ENCODE measurements around the gene ACYP2.
"Not testable (repeated sequence)": the region's sequence is repeated elsewhere in the genome, so short reads cannot be mapped to it uniquely, and the experiment has no call there.

Gene ACYP2

DNA sequence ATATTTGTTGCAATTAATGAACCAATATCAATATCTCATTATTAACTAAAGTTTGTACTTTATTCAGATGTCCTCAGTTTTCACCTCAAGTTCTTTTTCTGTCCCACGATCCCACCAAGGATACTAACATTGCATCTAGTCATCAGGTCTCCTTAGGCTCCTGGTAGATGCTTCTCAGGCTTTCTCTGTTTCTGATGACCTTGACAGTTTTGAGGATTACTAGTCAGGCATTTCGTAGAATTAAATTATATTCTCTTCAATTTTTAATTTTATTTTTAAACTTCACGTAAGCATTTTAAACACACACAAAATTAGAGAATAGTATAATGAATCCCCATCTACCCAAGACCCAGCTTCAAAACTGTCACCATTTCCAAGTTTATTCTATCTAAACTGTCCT is 5.6 kb upstream of the ACYP2 start:
- TF ChIP-seq ZNF70 (CRISPR knock-in tag; IDR thresholded peaks at IDR 0.05) (no peak), POU6F1 (CRISPR knock-in tag; IDR thresholded peaks at IDR 0.05; ENCODE audit: borderline replicate concordance, low read depth) (no peak), ARNTL (CRISPR knock-in tag; IDR thresholded peaks at IDR 0.05; ENCODE audit: borderline replicate concordance, low read depth) (no peak), GLIS3 (CRISPR knock-in tag; IDR thresholded peaks at IDR 0.05) (no peak), TOX (CRISPR knock-in tag; IDR thresholded peaks at IDR 0.05; ENCODE audit: borderline replicate concordance) (no peak), ZFP3 (CRISPR knock-in tag; IDR thresholded peaks at IDR 0.05) (no peak), ZNF565 (CRISPR knock-in tag; conservative IDR thresholded peaks at IDR 0.05; ENCODE audit: low read depth) (no peak), TCF4 (CRISPR knock-in tag; IDR thresholded peaks at IDR 0.05; ENCODE audit: borderline replicate concordance) (no peak)
- TF ChIP-seq, protein P1, sequence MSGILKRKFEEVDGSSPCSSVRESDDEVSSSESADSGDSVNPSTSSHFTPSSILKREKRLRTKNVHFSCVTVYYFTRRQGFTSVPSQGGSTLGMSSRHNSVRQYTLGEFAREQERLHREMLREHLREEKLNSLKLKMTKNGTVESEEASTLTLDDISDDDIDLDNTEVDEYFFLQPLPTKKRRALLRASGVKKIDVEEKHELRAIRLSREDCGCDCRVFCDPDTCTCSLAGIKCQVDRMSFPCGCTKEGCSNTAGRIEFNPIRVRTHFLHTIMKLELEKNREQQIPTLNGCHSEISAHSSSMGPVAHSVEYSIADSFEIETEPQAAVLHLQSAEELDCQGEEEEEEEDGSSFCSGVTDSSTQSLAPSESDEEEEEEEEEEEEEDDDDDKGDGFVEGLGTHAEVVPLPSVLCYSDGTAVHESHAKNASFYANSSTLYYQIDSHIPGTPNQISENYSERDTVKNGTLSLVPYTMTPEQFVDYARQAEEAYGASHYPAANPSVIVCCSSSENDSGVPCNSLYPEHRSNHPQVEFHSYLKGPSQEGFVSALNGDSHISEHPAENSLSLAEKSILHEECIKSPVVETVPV (CRISPR knock-in tag; IDR thresholded peaks at IDR 0.05), result no peak
- ATAC-seq, result no peak

DNA sequence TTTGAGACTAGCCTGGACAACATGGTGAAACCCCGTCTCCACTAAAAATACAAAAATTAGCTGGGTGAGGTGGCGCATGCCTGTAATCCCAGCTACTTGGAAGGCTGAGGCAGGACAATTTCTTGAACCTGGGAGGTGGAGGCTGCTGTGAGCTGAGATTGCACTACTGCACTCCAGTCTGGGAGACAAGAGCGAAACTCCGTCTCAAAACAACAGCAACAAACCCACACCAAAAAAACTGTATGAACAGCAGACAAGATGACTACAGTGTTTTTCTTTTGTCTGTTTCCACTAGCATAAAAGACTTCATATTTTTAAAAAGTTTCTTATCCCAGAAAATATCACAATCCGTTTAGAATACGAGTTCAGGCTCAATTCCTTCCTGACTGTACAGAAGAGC is 936 bp upstream of the ACYP2 start:
- not testable (repeated sequence) for ATAC-seq

DNA sequence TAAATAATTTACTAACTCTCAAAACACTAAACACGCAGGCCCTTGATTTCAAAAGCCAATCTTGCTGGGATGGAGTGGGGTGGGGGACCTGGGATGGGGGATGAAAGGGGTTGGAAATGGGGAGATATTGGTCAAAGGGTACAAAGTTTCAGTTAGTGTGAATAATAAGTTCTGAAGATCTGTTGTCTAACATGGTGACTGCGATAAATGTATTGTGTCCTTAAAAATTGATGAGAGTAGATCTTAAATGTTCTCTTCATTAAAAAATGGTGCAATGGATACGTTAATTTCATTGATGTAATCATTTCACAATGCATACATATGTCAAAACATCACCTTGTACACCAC is 505 bp upstream of the ACYP2 start:
- no peak for TF ChIP-seq ARNTL (CRISPR knock-in tag; IDR thresholded peaks at IDR 0.05; ENCODE audit: borderline replicate concordance, low read depth)
- no peak for TF ChIP-seq GLIS3 (CRISPR knock-in tag; IDR thresholded peaks at IDR 0.05)
- TF ChIP-seq ZNF8 (CRISPR knock-in tag; IDR thresholded peaks at IDR 0.05), result no peak
- no peak for TF ChIP-seq OSR1 (CRISPR knock-in tag; IDR thresholded peaks at IDR 0.05)
- TF ChIP-seq CSDC2 (CRISPR knock-in tag; IDR thresholded peaks at IDR 0.05), result no peak
- TF ChIP-seq ZFP3 (CRISPR knock-in tag; IDR thresholded peaks at IDR 0.05), result no peak
- no peak for TF ChIP-seq BACH2 (CRISPR knock-in tag; IDR thresholded peaks at IDR 0.05; ENCODE audit: borderline replicate concordance)
- no peak for TF ChIP-seq SNAI2 (CRISPR knock-in tag; IDR thresholded peaks at IDR 0.05)
- TF ChIP-seq, protein P2, sequence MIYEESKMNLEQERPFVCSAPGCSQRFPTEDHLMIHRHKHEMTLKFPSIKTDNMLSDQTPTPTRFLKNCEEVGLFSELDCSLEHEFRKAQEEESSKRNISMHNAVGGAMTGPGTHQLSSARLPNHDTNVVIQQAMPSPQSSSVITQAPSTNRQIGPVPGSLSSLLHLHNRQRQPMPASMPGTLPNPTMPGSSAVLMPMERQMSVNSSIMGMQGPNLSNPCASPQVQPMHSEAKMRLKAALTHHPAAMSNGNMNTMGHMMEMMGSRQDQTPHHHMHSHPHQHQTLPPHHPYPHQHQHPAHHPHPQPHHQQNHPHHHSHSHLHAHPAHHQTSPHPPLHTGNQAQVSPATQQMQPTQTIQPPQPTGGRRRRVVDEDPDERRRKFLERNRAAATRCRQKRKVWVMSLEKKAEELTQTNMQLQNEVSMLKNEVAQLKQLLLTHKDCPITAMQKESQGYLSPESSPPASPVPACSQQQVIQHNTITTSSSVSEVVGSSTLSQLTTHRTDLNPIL (CRISPR knock-in tag; IDR thresholded peaks at IDR 0.05; ENCODE audit: low read depth), result no peak
- no peak for TF ChIP-seq ZFP30 (CRISPR knock-in tag; IDR thresholded peaks at IDR 0.05)
- TF ChIP-seq ZNF565 (CRISPR knock-in tag; conservative IDR thresholded peaks at IDR 0.05; ENCODE audit: low read depth), result no peak
- no peak for TF ChIP-seq ZC3H10 (CRISPR knock-in tag; IDR thresholded peaks at IDR 0.05)
- TF ChIP-seq ISL1 (CRISPR knock-in tag; IDR thresholded peaks at IDR 0.05), result no peak
- TF ChIP-seq TOX (CRISPR knock-in tag; IDR thresholded peaks at IDR 0.05; ENCODE audit: borderline replicate concordance), result no peak
- TF ChIP-seq ZNF70 (CRISPR knock-in tag; IDR thresholded peaks at IDR 0.05), result no peak
- no peak for TF ChIP-seq PPARA (CRISPR knock-in tag; IDR thresholded peaks at IDR 0.05; ENCODE audit: borderline replicate concordance)
- ATAC-seq, result no peak; the same call in 2 of the 3 replicates

DNA sequence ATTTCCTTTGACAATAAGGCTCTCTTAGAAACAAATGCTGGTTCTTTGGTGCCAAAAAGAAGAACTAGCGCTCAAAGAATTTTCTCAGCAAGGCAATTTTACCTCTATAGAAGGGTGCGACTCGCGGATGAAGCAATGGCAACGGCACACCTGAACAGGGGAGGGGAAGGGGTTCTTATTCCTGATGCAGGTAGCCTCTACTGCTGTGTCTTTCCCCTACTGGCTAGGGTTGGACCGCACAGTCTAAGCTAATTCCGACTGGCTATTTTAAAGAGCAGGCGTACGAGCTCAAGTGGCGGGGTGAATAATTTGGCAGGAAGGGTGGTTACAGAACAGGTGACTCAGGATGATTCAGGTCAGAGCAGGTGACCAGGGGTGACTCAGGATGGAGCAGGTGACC is 1.2 kb downstream of the ACYP2 start:
- not testable (repeated sequence) for ATAC-seq

DNA sequence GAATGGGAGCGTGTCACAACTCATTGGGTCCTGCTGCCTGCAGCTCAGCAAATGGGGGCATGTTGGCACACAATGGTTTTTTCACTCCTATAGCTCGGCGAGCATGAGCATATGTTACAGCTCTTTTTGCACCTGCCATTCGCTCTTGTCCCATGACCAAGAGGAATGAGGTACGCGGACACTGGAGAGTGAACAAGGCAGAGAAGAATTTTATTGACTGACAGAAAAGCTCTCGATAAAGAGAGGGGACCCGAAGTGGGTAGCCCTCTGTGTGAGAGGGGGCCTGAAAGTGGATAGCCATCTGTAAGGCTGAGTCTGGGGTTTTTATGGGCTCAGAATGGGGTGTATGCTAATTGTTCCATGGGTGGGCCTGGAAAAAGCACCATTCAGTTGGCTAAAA is 5.5 kb downstream of the ACYP2 start:
- TF ChIP-seq ESRRG (CRISPR knock-in tag; IDR thresholded peaks at IDR 0.05), result no peak
- no peak for ATAC-seq

GRCh38 chr2:54122171-54122935 is 6.9 kb downstream of the ACYP2 start:
- no peak for ATAC-seq
- TF ChIP-seq, protein P3, sequence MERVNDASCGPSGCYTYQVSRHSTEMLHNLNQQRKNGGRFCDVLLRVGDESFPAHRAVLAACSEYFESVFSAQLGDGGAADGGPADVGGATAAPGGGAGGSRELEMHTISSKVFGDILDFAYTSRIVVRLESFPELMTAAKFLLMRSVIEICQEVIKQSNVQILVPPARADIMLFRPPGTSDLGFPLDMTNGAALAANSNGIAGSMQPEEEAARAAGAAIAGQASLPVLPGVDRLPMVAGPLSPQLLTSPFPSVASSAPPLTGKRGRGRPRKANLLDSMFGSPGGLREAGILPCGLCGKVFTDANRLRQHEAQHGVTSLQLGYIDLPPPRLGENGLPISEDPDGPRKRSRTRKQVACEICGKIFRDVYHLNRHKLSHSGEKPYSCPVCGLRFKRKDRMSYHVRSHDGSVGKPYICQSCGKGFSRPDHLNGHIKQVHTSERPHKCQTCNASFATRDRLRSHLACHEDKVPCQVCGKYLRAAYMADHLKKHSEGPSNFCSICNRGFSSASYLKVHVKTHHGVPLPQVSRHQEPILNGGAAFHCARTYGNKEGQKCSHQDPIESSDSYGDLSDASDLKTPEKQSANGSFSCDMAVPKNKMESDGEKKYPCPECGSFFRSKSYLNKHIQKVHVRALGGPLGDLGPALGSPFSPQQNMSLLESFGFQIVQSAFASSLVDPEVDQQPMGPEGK (CRISPR knock-in tag; IDR thresholded peaks at IDR 0.05; ENCODE audit: borderline replicate concordance), result no peak
- TF ChIP-seq GLIS3 (CRISPR knock-in tag; IDR thresholded peaks at IDR 0.05) (no peak), ESRRG (CRISPR knock-in tag; IDR thresholded peaks at IDR 0.05) (no peak), ZFP30 (CRISPR knock-in tag; IDR thresholded peaks at IDR 0.05) (no peak), ZNF70 (CRISPR knock-in tag; IDR thresholded peaks at IDR 0.05) (no peak), ZC3H10 (CRISPR knock-in tag; IDR thresholded peaks at IDR 0.05) (no peak), ISL1 (CRISPR knock-in tag; IDR thresholded peaks at IDR 0.05) (no peak)
- TF ChIP-seq, protein P2 (CRISPR knock-in tag; IDR thresholded peaks at IDR 0.05; ENCODE audit: low read depth), result no peak
- TF ChIP-seq, protein P1 (CRISPR knock-in tag; IDR thresholded peaks at IDR 0.05), result no peak
